Measurements from ENCODE around the gene NOL9. TPM values are rescaled to one million over a fixed set of nuclear protein-coding genes. Genes with fewer than 3 reads are reported as not detected.

The NOL9 gene
- total and polyA plus RNA-seq, 9 of the 15 experiments (the other 6 are each of a cell fraction or from before 2014, with no cell fraction given), result 5.6 to 76.5 (median 47.3) TPM

- TF ChIP-seq ZFP30 (CRISPR knock-in tag; IDR thresholded peaks at IDR 0.05; ENCODE audit: borderline replicate concordance) (no peak), RFX1 (IDR thresholded peaks at IDR 0.05) (no peak), E2F5 (CRISPR knock-in tag; IDR thresholded peaks at IDR 0.05) (no peak), FOSL1 (tag; conservative IDR thresholded peaks at IDR 0.05) (peak; percentile 95), FOXM1 (IDR thresholded peaks at IDR 0.05; ENCODE audit: low read depth) (no peak), FOXM1 (CRISPR knock-in tag; IDR thresholded peaks at IDR 0.05; ENCODE audit: low read depth) (no peak; the same call in 1 of the 2 replicates), COPS2 (conservative IDR thresholded peaks at IDR 0.05) (no peak), RBM22 (IDR thresholded peaks at IDR 0.05; ENCODE audit: low read depth, low read length, poor library complexity, severe bottlenecking) (peak; percentile 74), ATF4 (CRISPR knock-in tag; IDR thresholded peaks at IDR 0.05) (peak; percentile 52; the same call in 1 of the 2 replicates), FOXO4 (CRISPR knock-in tag; IDR thresholded peaks at IDR 0.05) (no peak), HDGF (IDR thresholded peaks at IDR 0.05) (no peak), ZNF589 (CRISPR knock-in tag; IDR thresholded peaks at IDR 0.05; ENCODE audit: low read depth) (no peak), BRF2 (IDR thresholded peaks at IDR 0.05; ENCODE audit: borderline replicate concordance, insufficient read depth, insufficient read length) (no peak), NKRF (IDR thresholded peaks at IDR 0.05; ENCODE audit: borderline replicate concordance) (no peak), SRSF1 (IDR thresholded peaks at IDR 0.05; ENCODE audit: low read depth, low read length) (no peak), FOXK2 (conservative IDR thresholded peaks at IDR 0.05 in 1 of 2, IDR thresholded peaks at IDR 0.05 in 1 of 2; ENCODE audit: low read depth in 2 of 2) (no peak), PTRF (tag; IDR thresholded peaks at IDR 0.05) (no peak), ZC3H11A (IDR thresholded peaks at IDR 0.05; ENCODE audit: low read depth, low read length) (no peak), PTTG1 (tag; IDR thresholded peaks at IDR 0.05; ENCODE audit: low read depth) (no peak), MCM5 (IDR thresholded peaks at IDR 0.05; ENCODE audit: low read depth) (no peak), HES1 (IDR thresholded peaks at IDR 0.05; ENCODE audit: low read depth) (no peak), EP400 (IDR thresholded peaks at IDR 0.05) (peak; percentile 2; the same call in 1 of the 2 replicates)
These were observed 48.4 kb upstream of the NOL9 start, which contains the start of gene KLHL21 (continued) for GRCh38 chr1:6602669-6603237.
